K562 (cell line): ENCODE data around the gene CHRM1. TPM values are rescaled to one million over a fixed set of nuclear protein-coding genes. Genes with fewer than 3 reads are reported as not detected.

Experiments used
- ATAC-seq: fragments of 200-7000 bp; cut with Tn5 transposase; 3 replicates; pipeline ENCODE4 v1.9.1; 2020; ENCODE audit warnings: moderate library complexity
- Bru-seq: library from RNA; stranded (reverse); fragments of 400-500 nt; gene quantifications from one replicate; lab custom pipeline; 2021; lab: Mats Ljungman, UMichigan
- BruChase-seq, 2 experiments: library from RNA; stranded (reverse); fragments of 400-500 nt; gene quantifications; one replicate each; lab custom pipeline; 2021; lab: Mats Ljungman, UMichigan
- BruUV-seq: library from RNA; stranded (reverse); fragments of 400-500 nt; replicated peaks from 2 replicates; lab custom pipeline; 2021; lab: Mats Ljungman, UMichigan
- CTCF ChIA-PET: fragments of 300-600 bp; formaldehyde crosslinking; extraction: SDS; loops from one replicate; lab custom pipeline; 2021; ENCODE audit warnings: low intra/inter-chr PET ratio; lab: Yijun Ruan, JAX
- POLR2A ChIA-PET: fragments of 300-600, 350-650 bp; sonication (Branson Sonifier 250); formaldehyde crosslinking; extraction: SDS; loops from one replicate; lab custom pipeline; 2021; ENCODE audit warnings: antibody characterized with exemption, inconsistent platforms; lab: Yijun Ruan, JAX
- DNase-seq, 4 experiments: peaks; one replicate each; pipeline versions ENCODE4 v3.0.0 to v3.0.0-alpha.2; 2011 to 2018; ENCODE audit warnings: low spot score in 3 of 4, mixed read lengths in 3 of 4; ENCODE audit errors: extremely low read depth in 1 of 4
- FAIRE-seq: peaks from 2 replicates; lab custom pipeline; 2011; peaks lifted over from hg19 to GRCh38; lab: Jason Lieb, UNC
- H2AFZ ChIP-seq: 2 replicates; pipeline ENCODE4 v1.6.0; 2011; ENCODE audit warnings: low read depth, low read length, control low read depth, inconsistent platforms
- H3K27ac ChIP-seq: fragments of 200-600 bp; 3 replicates; pipeline ENCODE4 v1.8.0; 2011; ENCODE audit warnings: low read depth, mild to moderate bottlenecking, control low read depth, inconsistent platforms, low read length, moderate library complexity, mixed read lengths; ENCODE audit errors: extremely low read depth
- H3K27me3 ChIP-seq, 2 experiments: fragments of 300-600 bp in 1 of 2; 2 replicates in 1 of 2; 3 replicates in 1 of 2; pipeline versions ENCODE4 v1.6.0 to v1.8.0; 2011; ENCODE audit warnings: inconsistent platforms in 2 of 2, low read length in 2 of 2, mild to moderate bottlenecking in 1 of 2, mixed read lengths in 1 of 2, moderate library complexity in 1 of 2; ENCODE audit not compliant: control insufficient read depth in 2 of 2, insufficient read depth in 2 of 2
- H3K36me3 ChIP-seq: fragments of 300-600 bp; 3 replicates; pipeline ENCODE4 v1.8.0; 2011; ENCODE audit warnings: mild to moderate bottlenecking, low read length, inconsistent platforms; ENCODE audit not compliant: control insufficient read depth, insufficient read depth
- H3K4me1 ChIP-seq, 2 experiments: fragments of 200-600 bp in 1 of 2; replicated peaks in 1 of 2; 2 replicates in 1 of 2; 3 replicates in 1 of 2; pipeline versions ENCODE4 v1.5.1 to v1.8.0; 2011; ENCODE audit warnings: inconsistent platforms in 2 of 2, low read length in 2 of 2, mild to moderate bottlenecking in 1 of 2, mixed read lengths in 1 of 2, moderate library complexity in 1 of 2; ENCODE audit not compliant: control insufficient read depth in 2 of 2, insufficient read depth in 2 of 2
- H3K4me2 ChIP-seq: 2 replicates; pipeline ENCODE4 v1.6.1; 2011; ENCODE audit warnings: low read length, control low read depth, inconsistent platforms, mixed read lengths; ENCODE audit not compliant: insufficient read depth
- H3K4me3 ChIP-seq: fragments of 200-600 bp; sonication (generic), shearing (Covaris generic); 2 replicates; pipeline ENCODE4 v1.5.1; 2016; ENCODE audit warnings: control low read depth, inconsistent platforms
- H3K79me2 ChIP-seq: fragments of 200-600 bp; 3 replicates; pipeline ENCODE4 v1.8.0; 2011; ENCODE audit warnings: low read length, inconsistent platforms; ENCODE audit not compliant: control insufficient read depth, insufficient read depth
- H3K9ac ChIP-seq, 2 experiments: 2 replicates each; pipeline versions ENCODE4 v1.6.0 to v1.6.1; 2011; ENCODE audit warnings: low read depth in 2 of 2, low read length in 2 of 2, control low read depth in 1 of 2, inconsistent platforms in 1 of 2, mild to moderate bottlenecking in 1 of 2, mixed read lengths in 1 of 2; ENCODE audit not compliant: insufficient read depth in 1 of 2
- H3K9me1 ChIP-seq: one replicate; pipeline ENCODE4 v1.6.0; 2011; ENCODE audit warnings: inconsistent platforms, mild to moderate bottlenecking, low read length, moderate library complexity; ENCODE audit not compliant: control insufficient read depth, insufficient read depth
- H3K9me3 ChIP-seq: replicated peaks from 2 replicates; pipeline ENCODE4 v1.5.1; 2011; ENCODE audit warnings: low read depth, low read length, inconsistent platforms; ENCODE audit not compliant: control insufficient read depth, insufficient read depth
- H4K20me1 ChIP-seq: replicated peaks from 2 replicates; pipeline ENCODE4 v1.6.1; 2011; ENCODE audit warnings: low read length, inconsistent platforms, mixed read lengths; ENCODE audit not compliant: control insufficient read depth, insufficient read depth
- ARID2 ChIP-seq: fragments of 450-650 bp; IDR thresholded peaks from 2 replicates; pipeline ENCODE4 v1.6.1; 2017; ENCODE audit warnings: antibody characterized with exemption, mild to moderate bottlenecking
- BCOR ChIP-seq: fragments of 450-650 bp; IDR thresholded peaks from 2 replicates; pipeline ENCODE4 v1.6.1; 2016
- CHD4 ChIP-seq: fragments of 200-600 bp; sonication (generic); IDR thresholded peaks from 3 replicates; pipeline ENCODE4 v1.6.1; 2012; ENCODE audit warnings: low read depth, mild to moderate bottlenecking, mixed read lengths, low read length, inconsistent platforms; ENCODE audit not compliant: insufficient read depth, insufficient replicate concordance, poor library complexity, severe bottlenecking
- GTF3C2 ChIP-seq: IDR thresholded peaks from 3 replicates; pipeline ENCODE4 v1.6.1; 2011; ENCODE audit warnings: borderline replicate concordance, mild to moderate bottlenecking, moderate library complexity; ENCODE audit not compliant: insufficient read length; ENCODE audit errors: extremely low read depth
- OTX1 ChIP-seq: fragments of 450-650 bp; formaldehyde crosslinking; IDR thresholded peaks from 2 replicates; pipeline ENCODE4 v1.4.0; 2022; ENCODE audit warnings: mild to moderate bottlenecking
- PHB ChIP-seq: fragments of 250-450 bp; sonication (Bioruptor Pico); IDR thresholded peaks from 2 replicates; pipeline ENCODE4 v1.5.0; 2021
- SMARCE1 ChIP-seq: fragments of 450-650 bp; IDR thresholded peaks from 2 replicates; pipeline ENCODE4 v1.7.1; 2016; ENCODE audit warnings: mild to moderate bottlenecking
- SREBF1 ChIP-seq: fragments of 150-350 bp; IDR thresholded peaks from 2 replicates; pipeline ENCODE4 v1.6.1; 2014; ENCODE audit warnings: antibody characterized with exemption, low read depth, low read length, borderline replicate concordance
- ZNF174 ChIP-seq: fragments of 250-450 bp; sonication (Bioruptor Pico); IDR thresholded peaks from 2 replicates; pipeline ENCODE4 v1.4.0; 2020; ENCODE audit warnings: mild to moderate bottlenecking
- ZNF197 ChIP-seq: fragments of 200-800 bp; sonication (Bioruptor generic); IDR thresholded peaks from 2 replicates; pipeline ENCODE4 v1.6.1; 2016; ENCODE audit warnings: low read depth, missing genetic modification characterization, missing compliant biosample characterization
- ZNF253 ChIP-seq: fragments of 250-450 bp; sonication (Bioruptor Pico); conservative IDR thresholded peaks from 2 replicates; pipeline ENCODE4 v1.6.1; 2021; ENCODE audit warnings: mild to moderate bottlenecking
- WGBS: fragments of 100-300 bp; shearing (Covaris generic); methylation state at CpG from one replicate; pipeline ENCODE4 v1.1.6; 2016; ENCODE audit warnings: low coverage, mixed read lengths; ENCODE audit not compliant: insufficient coverage; ENCODE audit errors: missing lambda C conversion rate; 5-methylcytosine and 5-hydroxymethylcytosine counted together
- in situ Hi-C: fragments of 300-500 bp; cut with MboI; formaldehyde crosslinking; loops from 4 replicates; pipeline ENCODE4 v1.15.0; 2018; ENCODE audit warnings: inconsistent platforms, mixed read lengths
- intact Hi-C: fragments of 100-400 bp; cut with micrococcal nuclease; formaldehyde crosslinking; loops from 2 replicates; pipeline ENCODE4 v1.14.2; 2022
- long read RNA-seq, 3 experiments: library from polyadenylated mRNA in 2 of 3; library from RNA in 1 of 3; unstranded in 2 of 3; stranded (forward) in 1 of 3; transcript quantifications; one replicate each; pipeline ENCODE4 v2.0.0, GENCODE V29; 2019 to 2022
- polyA minus RNA-seq, 3 experiments: library from RNA; depleted of rRNA, polyadenylated mRNA; stranded (reverse); fragments of >200 nt; gene quantifications; 2 replicates each; pipeline ENCODE4 v1.2.3, GENCODE V29; 2011
- polyA plus RNA-seq, 8 experiments: library from polyadenylated mRNA; depleted of rRNA in 4 of 8; stranded (reverse) in 5 of 8; unstranded in 3 of 8; fragments of >200 nt; fragmentation: Nextera tagmentation in 2 of 8; fragmentation: Illumina TruSeq in 1 of 8; extraction: Ambion mirVana in 2 of 8; extraction: Trizol in 1 of 8; gene quantifications; 2 replicates each; pipeline versions ENCODE4 v1.2.1 to v1.2.3, GENCODE V29; 2011 to 2014; ENCODE audit warnings: inconsistent platforms in 1 of 8, missing spikeins in 1 of 8
- total RNA-seq, 7 experiments: library from RNA; depleted of rRNA in 6 of 7; stranded (reverse); fragments of >200 nt in 6 of 7; fragmentation: Illumina TruSeq in 2 of 7; extraction: Trizol in 2 of 7; gene quantifications; 2 replicates each; pipeline versions ENCODE4 v1.2.1 to v1.2.3, GENCODE V29; 2011 to 2021; ENCODE audit warnings: low replicate concordance in 1 of 7

The CHRM1 gene
- total RNA-seq (2011; cell fraction: chromatin; rRNA removed; ENCODE audit: low replicate concordance) = not detected in 2 replicates
- total RNA-seq (2011; cell fraction: nucleolus; rRNA removed) = not detected in 2 replicates
- not detected in 2 replicates for total RNA-seq (2011; cell fraction: nucleoplasm; rRNA removed)
- not detected in 2 replicates for total RNA-seq (2014; rRNA removed)
- not detected in 2 replicates for total RNA-seq (2014; rRNA removed; fragmentation: Illumina TruSeq; extraction: Trizol)
- not detected in 2 replicates for total RNA-seq (2015; rRNA removed; fragmentation: Illumina TruSeq; extraction: Trizol)
- total RNA-seq (2021) = not detected in 2 replicates
- polyA plus RNA-seq (2011; rRNA removed) = not detected in 2 replicates
- polyA plus RNA-seq (2011; cell fraction: cytosol; rRNA removed) = not detected in 2 replicates
- polyA plus RNA-seq (2011; cell fraction: nucleus; rRNA removed) = not detected in 2 replicates
- polyA plus RNA-seq (2012) = not detected in 2 replicates
- polyA plus RNA-seq (2014; fragmentation: Illumina TruSeq; extraction: Trizol) = not detected in 2 replicates
- not detected for polyA plus RNA-seq (2014; fragmentation: Nextera tagmentation; extraction: Ambion mirVana)
- not detected in 2 replicates for polyA plus RNA-seq (2014; rRNA removed)
- not detected in 2 replicates for polyA minus RNA-seq (2011; rRNA and poly(A)+ RNA removed)
- polyA minus RNA-seq (2011; cell fraction: cytosol; rRNA and poly(A)+ RNA removed) = not detected in 2 replicates
- polyA minus RNA-seq (2011; cell fraction: nucleus; rRNA and poly(A)+ RNA removed) = not detected in 2 replicates
- not detected for Bru-seq, nascent RNA
- not detected for BruChase-seq, experiment 1, labeled RNA remaining after a 2-hour chase
- BruChase-seq, experiment 2, labeled RNA remaining after a 6-hour chase = not detected
- long read RNA-seq, experiment 1 = 0 reads
- long read RNA-seq, experiment 2 = 0 reads
- long read RNA-seq, experiment 3 = 0 reads

DNA sequence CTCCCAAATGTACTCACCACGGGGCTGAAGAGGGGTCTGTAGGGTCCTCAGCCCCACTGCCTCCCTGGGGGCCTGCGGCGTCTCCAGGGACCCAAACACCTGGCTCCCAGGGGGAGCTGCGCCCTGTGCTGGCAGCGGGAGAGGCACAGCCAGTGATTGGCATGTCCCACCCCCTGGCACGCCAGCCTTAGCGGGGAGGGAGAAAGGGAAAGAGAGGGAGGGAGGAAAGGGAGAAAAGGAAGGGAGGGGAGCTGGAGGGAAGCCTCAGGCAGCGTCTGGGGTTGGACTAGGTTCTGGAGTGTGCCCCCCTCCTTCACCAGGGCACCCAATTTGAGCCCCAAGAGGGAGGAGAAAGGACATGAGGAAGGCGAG lies at the start of gene CHRM1:
Gene CHRM1 (minus strand): TSS at position 163 of the 372 bp plus-strand sequence. CDS start 10,263 bp downstream, outside the sequence.
- FAIRE-seq = no peak
- in situ Hi-C loops (no loop called here), intact Hi-C loops (no loop called here)
- H3K36me3 ChIP-seq = no peaks in the 10 kb centered on the region
- peaks cover 9 to 24% of the 10 kb centered on the region in 2 experiments; a peak in 4 of 5 replicates for H3K27me3 ChIP-seq
- H3K79me2 ChIP-seq = no peaks in the 10 kb centered on the region
- no TSS peak for BruUV-seq
- no peak within 1 kb of the TSS for H3K4me3 ChIP-seq
- peak within 1 kb of the TSS in 1 of 2 experiments; percentile 38; a peak in 1 of 4 replicates for H3K9ac ChIP-seq
- ATAC-seq = no peak
- POLR2A ChIA-PET = interaction anchor here (0.8 kb wide), 1 partner anchor 13 kb away, joined by 5 read pairs; no protein-coding TSS in a partner anchor
- CTCF ChIA-PET = no interaction called here
- DNase-seq = no peak
- H3K27ac ChIP-seq = no peak within 1 kb of the TSS
- H3K4me2 ChIP-seq = no peak within 1 kb of the TSS
- WGBS = 27% methylated on average over 7 of the region's 9 CpGs
- no peaks in the 10 kb centered on the region for H3K9me3 ChIP-seq
- H4K20me1 ChIP-seq = peaks cover 10% of the 10 kb centered on the region; the same call in 1 of the 2 replicates
- H2AFZ ChIP-seq = no peak within 1 kb of the TSS
- TF ChIP-seq OTX1 (CRISPR knock-in tag) = no peak
- TF ChIP-seq PHB = no peak
- TF ChIP-seq SMARCE1 = no peak
- TF ChIP-seq BCOR = no peak
- TF ChIP-seq ARID2 = no peak
- no peak for TF ChIP-seq ZNF253 (CRISPR knock-in tag)
- TF ChIP-seq GTF3C2 = no peak
- no peak for TF ChIP-seq CHD4
- TF ChIP-seq ZNF174 (CRISPR knock-in tag) = no peak
- TF ChIP-seq ZNF197 (CRISPR knock-in tag) = no peak
- TF ChIP-seq SREBF1 = no peak
- H3K4me1 ChIP-seq = peaks cover 19 to 54% of the 10 kb centered on the region in 2 experiments
- no peaks in the 10 kb centered on the region for H3K9me1 ChIP-seq
